B cell (primary cell): ENCODE measurements around the gene FAM174C. TPM values are rescaled to one million over a fixed set of nuclear protein-coding genes. Genes with fewer than 3 reads are reported as not detected.

Experiments used
- ATAC-seq: fragments of 200-7000 bp; cut with Tn5 transposase; one replicate; pipeline ENCODE4 v1.10.0; 2021; ENCODE audit warnings: low read depth, mild to moderate bottlenecking, moderate number of reproducible peaks, moderate library complexity
- CTCF ChIA-PET: fragments of 350-600 bp; sonication (Branson Sonifier 250); formaldehyde crosslinking; loops from one replicate; lab custom pipeline; 2021; ENCODE audit warnings: antibody characterized with exemption, inconsistent platforms; lab: Charles Lee
- POLR2A ChIA-PET: fragments of 350-600 bp; sonication (Branson Sonifier 250); formaldehyde crosslinking; loops from one replicate; lab custom pipeline; 2021; ENCODE audit warnings: antibody characterized with exemption; lab: Charles Lee
- DNase-seq: peaks from one replicate; pipeline ENCODE4 v3.0.0; 2013
- H2AFZ ChIP-seq: 2 replicates; pipeline ENCODE4 v1.6.1; 2012; ENCODE audit warnings: mild to moderate bottlenecking, low read depth, low read length; ENCODE audit not compliant: insufficient read depth, poor library complexity, severe bottlenecking
- H3K27ac ChIP-seq, 2 donors: 1 replicate in 1 of 2; 2 replicates in 1 of 2; pipeline ENCODE4 v1.5.1; 2012 to 2013; ENCODE audit warnings: low read length in 2 of 2, mild to moderate bottlenecking in 2 of 2, moderate library complexity in 1 of 2
- H3K27me3 ChIP-seq, 4 experiments: fragments of 200-600 bp in 1 of 4; sonication (generic) in 1 of 4; replicated peaks in 1 of 4; 1 replicate in 2 of 4; 2 replicates in 2 of 4; pipeline versions ENCODE4 v1.6.1 to v1.7.0; 2013 to 2016; ENCODE audit warnings: low read length in 3 of 4, mild to moderate bottlenecking in 2 of 4, mixed read lengths in 1 of 4, moderate library complexity in 1 of 4; ENCODE audit not compliant: insufficient read depth in 4 of 4, control insufficient read depth in 3 of 4; ENCODE audit errors: control extremely low read depth in 1 of 4
- H3K36me3 ChIP-seq, 2 experiments: replicated peaks in 1 of 2; 1 replicate in 1 of 2; 2 replicates in 1 of 2; pipeline versions ENCODE4 v1.6.1 to v1.7.1; 2013; ENCODE audit warnings: low read length in 1 of 2; ENCODE audit not compliant: insufficient read depth in 2 of 2, control insufficient read depth in 1 of 2; ENCODE audit errors: control extremely low read depth in 1 of 2, extremely low read depth in 1 of 2
- H3K4me1 ChIP-seq, 2 donors: fragments of 200-600 bp in 1 of 2; sonication (generic) in 1 of 2; 1 replicate in 1 of 2; 2 replicates in 1 of 2; pipeline versions ENCODE4 v1.5.1 to v1.6.1; 2013 to 2017; ENCODE audit warnings: low read length in 2 of 2; ENCODE audit not compliant: control insufficient read depth in 2 of 2, insufficient read depth in 2 of 2
- H3K4me2 ChIP-seq: replicated peaks from 2 replicates; pipeline ENCODE3; 2012; ENCODE audit warnings: mild to moderate bottlenecking, low read depth, low read length; ENCODE audit not compliant: poor library complexity, severe bottlenecking
- H3K4me3 ChIP-seq, 5 experiments: fragments of 200-600 bp in 1 of 5; sonication (generic) in 1 of 5; 1 replicate in 3 of 5; 2 replicates in 2 of 5; pipeline versions ENCODE4 v1.5.1 to v1.7.0; 2011 to 2016; ENCODE audit warnings: low read length in 4 of 5, mild to moderate bottlenecking in 4 of 5, low read depth in 2 of 5, control low read depth in 1 of 5, moderate library complexity in 1 of 5; ENCODE audit not compliant: insufficient read depth in 1 of 5; ENCODE audit errors: control extremely low read depth in 1 of 5, extremely low read depth in 1 of 5
- H3K79me2 ChIP-seq: fragments of 200-600 bp; sonication (generic); one replicate; pipeline ENCODE4 v1.6.0; 2016; ENCODE audit warnings: low read length; ENCODE audit not compliant: control insufficient read depth, insufficient read depth
- H3K9ac ChIP-seq: fragments of 200-600 bp; sonication (generic); 2 replicates; pipeline ENCODE4 v1.6.1; 2017; ENCODE audit warnings: mild to moderate bottlenecking, low read length, moderate library complexity
- H3K9me3 ChIP-seq, 3 donors: one replicate each; pipeline versions ENCODE4 v1.6.1 to v1.7.1; 2013; ENCODE audit warnings: low read length in 2 of 3; ENCODE audit not compliant: control insufficient read depth in 2 of 3, insufficient read depth in 1 of 3; ENCODE audit errors: control extremely low read depth in 1 of 3
- H4K20me1 ChIP-seq: 2 replicates; pipeline ENCODE4 v1.6.0; 2012; ENCODE audit warnings: mild to moderate bottlenecking, low read length; ENCODE audit not compliant: insufficient read depth, control insufficient read depth, poor library complexity, severe bottlenecking
- H3K27ac Mint-ChIP-seq: one replicate; pipeline ENCODE4 v1.8.0; 2021; ENCODE audit warnings: mixed read lengths
- H3K27me3 Mint-ChIP-seq: one replicate; pipeline ENCODE4 v1.8.0; 2021; ENCODE audit warnings: mixed read lengths
- H3K4me1 Mint-ChIP-seq: one replicate; pipeline ENCODE4 v1.8.0; 2021; ENCODE audit warnings: mixed read lengths
- H3K4me3 Mint-ChIP-seq: one replicate; pipeline ENCODE4 v1.8.0; 2021; ENCODE audit warnings: mixed read lengths
- H3K9me3 Mint-ChIP-seq: one replicate; pipeline ENCODE4 v1.8.0; 2022; ENCODE audit warnings: mixed read lengths; ENCODE audit not compliant: insufficient read depth
- CTCF ChIP-seq: fragments of 200-600 bp; IDR thresholded peaks from one replicate; pipeline ENCODE4 v1.8.0; 2022; ENCODE audit warnings: antibody characterized with exemption, mild to moderate bottlenecking
- EZH2 ChIP-seq: IDR thresholded peaks from 2 replicates; pipeline ENCODE4 v1.6.1; 2012; ENCODE audit warnings: borderline replicate concordance, low read depth, mild to moderate bottlenecking, moderate library complexity, low read length; ENCODE audit not compliant: insufficient read depth, poor library complexity, severe bottlenecking
- WGBS: methylation state at CpG from one replicate; pipeline ENCODE4 v1.1.5; 2013; ENCODE audit warnings: missing lambda C conversion rate; ENCODE audit not compliant: insufficient coverage; 5-methylcytosine and 5-hydroxymethylcytosine counted together
- intact Hi-C: fragments of 100-400 bp; cut with micrococcal nuclease; formaldehyde crosslinking; loops from one replicate; pipeline ENCODE4 v1.10.0; 2022
- polyA plus RNA-seq: library from polyadenylated mRNA; depleted of rRNA; stranded (reverse); fragments of >200 nt; gene quantifications from 2 replicates; pipeline ENCODE4 v1.2.3, GENCODE V29; 2012
- total RNA-seq, 2 donors: library from RNA; stranded (reverse); fragments of 120-200 nt in 1 of 2; gene quantifications; 1 replicate in 1 of 2; 2 replicates in 1 of 2; pipeline versions ENCODE4 v1.2.3 to v1.2.4, GENCODE V29; 2013 to 2022

FAM174C gene
- total and polyA plus RNA-seq, 2 donors (not counting 1 experiment from before 2014, with no cell fraction given), result 41.1 to 70.6 TPM

DNA sequence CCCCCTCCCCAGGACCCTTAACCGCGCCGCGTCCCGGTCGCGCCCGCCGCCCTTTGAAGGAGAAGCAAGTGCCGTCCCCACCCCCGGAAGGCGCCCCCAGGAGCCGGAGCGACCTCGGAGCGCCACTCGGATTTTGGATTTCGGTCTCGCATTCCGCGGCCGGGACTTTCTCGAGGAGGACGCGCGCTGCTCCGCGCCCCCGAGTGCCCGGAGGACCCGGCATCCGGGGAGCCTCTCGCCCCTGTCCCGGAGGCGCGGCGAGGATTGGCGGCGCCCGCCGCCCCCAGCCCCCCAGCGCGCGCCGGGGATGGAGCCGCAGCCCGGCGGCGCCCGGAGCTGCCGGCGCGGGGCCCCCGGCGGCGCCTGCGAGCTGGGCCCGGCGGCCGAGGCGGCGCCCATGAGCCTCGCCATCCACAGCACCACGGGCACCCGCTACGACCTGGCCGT is 25.3 kb upstream of the FAM174C start:
- ChIA-PET POLR2A (interaction anchor here (1.0 to 2.5 kb wide), 3 partner anchors 9 to 15 kb away, joined by 7 to 33 read pairs (median 10); no protein-coding TSS in a partner anchor), CTCF (interaction anchor here (2.3 kb wide), 1 partner anchor 17 kb away, joined by 31 read pairs; no protein-coding TSS in a partner anchor)
- Histone ChIP-seq H3K79me2 (peaks cover 47% of the 10 kb centered on the region), H3K4me2 (peak overlapping the region; percentile 98), H3K4me3 (peak overlapping the region in 4 of 5 experiments; percentile 72 to 92 (median 88)), H3K27ac (peak overlapping the region; percentile 72 to 87), H3K9ac (peak overlapping the region; percentile 86), H3K9me3 (no peaks in the 10 kb centered on the region), H2AFZ (no peak overlapping the region), H3K36me3 (peaks cover 0 to 22% of the 10 kb centered on the region in 2 experiments), H3K4me1 (peaks cover 29 to 56% of the 10 kb centered on the region in 2 donors), H4K20me1 (peaks cover 48% of the 10 kb centered on the region), H3K27me3 (no peaks in the 10 kb centered on the region)
- Mint-ChIP-seq H3K9me3 (no peaks in the 10 kb centered on the region), H3K27ac (peak overlapping the region; percentile 92), H3K4me1 (peaks cover 31% of the 10 kb centered on the region), H3K27me3 (no peaks in the 10 kb centered on the region), H3K4me3 (peak overlapping the region; percentile 86)
- under 1% methylated on average over 67 of the region's 67 CpGs for WGBS
- no peak for TF ChIP-seq EZH2
- TF ChIP-seq CTCF, result no peak
- intact Hi-C loops, result loop anchor here (1.0 to 10.0 kb wide), 5 partner anchors 11 to 1935 kb away; partner anchors contain the start of genes CNN2, NCLN, RNU6-2 and TMEM259
- ATAC-seq (no peak), DNase-seq (no peak)
